ENCODE results near the gene PLXNA1.

Gene PLXNA1

GRCh38 chr3:126973814-126974213 lies 9.1 kb upstream of the PLXNA1 start:
- DNase-seq (no peak), ATAC-seq (ENCODE audit: insufficient read depth, low read depth) (no peak)
- Histone ChIP-seq H3K4me3 (ENCODE audit: low read depth in 1 of 2, low read length in 2 of 2) (no peak overlapping the region), H3K36me3 (ENCODE audit: insufficient read depth, low read length) (no peaks in the 10 kb centered on the region), H3K79me2 (ENCODE audit: insufficient read depth, low read length) (no peaks in the 10 kb centered on the region), H3K9me3 (ENCODE audit: insufficient read depth, low read length, severe bottlenecking) (peaks cover 18% of the 10 kb centered on the region), H3K4me1 (ENCODE audit: insufficient read depth, low read length) (no peaks in the 10 kb centered on the region), H3K27me3 (ENCODE audit: insufficient read depth, low read length, poor library complexity) (no peaks in the 10 kb centered on the region), H2AFZ (ENCODE audit: low read depth, low read length) (no peak overlapping the region), H3K4me2 (ENCODE audit: insufficient read depth, low read length) (no peak overlapping the region), H3K27ac (ENCODE audit: low read length) (no peak overlapping the region), H3K9ac (ENCODE audit: low read depth, low read length) (no peak overlapping the region), H4K20me1 (ENCODE audit: insufficient read depth, low read length) (no peaks in the 10 kb centered on the region)
- TF ChIP-seq, protein P1, sequence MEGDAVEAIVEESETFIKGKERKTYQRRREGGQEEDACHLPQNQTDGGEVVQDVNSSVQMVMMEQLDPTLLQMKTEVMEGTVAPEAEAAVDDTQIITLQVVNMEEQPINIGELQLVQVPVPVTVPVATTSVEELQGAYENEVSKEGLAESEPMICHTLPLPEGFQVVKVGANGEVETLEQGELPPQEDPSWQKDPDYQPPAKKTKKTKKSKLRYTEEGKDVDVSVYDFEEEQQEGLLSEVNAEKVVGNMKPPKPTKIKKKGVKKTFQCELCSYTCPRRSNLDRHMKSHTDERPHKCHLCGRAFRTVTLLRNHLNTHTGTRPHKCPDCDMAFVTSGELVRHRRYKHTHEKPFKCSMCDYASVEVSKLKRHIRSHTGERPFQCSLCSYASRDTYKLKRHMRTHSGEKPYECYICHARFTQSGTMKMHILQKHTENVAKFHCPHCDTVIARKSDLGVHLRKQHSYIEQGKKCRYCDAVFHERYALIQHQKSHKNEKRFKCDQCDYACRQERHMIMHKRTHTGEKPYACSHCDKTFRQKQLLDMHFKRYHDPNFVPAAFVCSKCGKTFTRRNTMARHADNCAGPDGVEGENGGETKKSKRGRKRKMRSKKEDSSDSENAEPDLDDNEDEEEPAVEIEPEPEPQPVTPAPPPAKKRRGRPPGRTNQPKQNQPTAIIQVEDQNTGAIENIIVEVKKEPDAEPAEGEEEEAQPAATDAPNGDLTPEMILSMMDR (IDR thresholded peaks at IDR 0.05; ENCODE audit: borderline replicate concordance, extremely low read depth, low read length, poor library complexity, severe bottlenecking) = no peak
- no peak for TF ChIP-seq EZH2 (IDR thresholded peaks at IDR 0.05; ENCODE audit: borderline replicate concordance, low read depth, low read length, severe bottlenecking)

DNA sequence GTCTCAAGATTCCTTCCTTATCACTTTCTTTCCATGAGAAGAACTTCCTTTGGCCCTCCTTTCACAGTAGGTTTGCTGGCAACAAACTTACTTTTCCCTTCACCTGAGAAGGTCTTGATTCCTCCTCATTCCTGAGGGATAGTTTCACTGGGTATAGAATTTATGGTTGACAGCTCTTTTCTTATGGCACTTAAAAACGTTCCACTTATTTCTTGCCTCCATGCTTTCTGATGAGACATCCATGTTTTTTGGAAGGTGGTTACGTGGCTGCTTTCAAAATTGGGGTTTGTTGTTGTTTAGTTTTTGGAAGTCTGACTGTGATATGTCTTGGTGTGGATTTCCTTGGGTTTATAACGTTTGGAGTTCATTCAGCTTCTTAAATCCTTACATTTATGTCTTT lies 8.2 kb upstream of the PLXNA1 start:
- Histone ChIP-seq H3K4me2 (ENCODE audit: insufficient read depth, low read length) (no peak overlapping the region), H3K27me3 (ENCODE audit: insufficient read depth, low read length, poor library complexity) (no peaks in the 10 kb centered on the region), H3K4me3 (ENCODE audit: low read depth in 1 of 2, low read length in 2 of 2) (no peak overlapping the region), H4K20me1 (ENCODE audit: insufficient read depth, low read length) (no peaks in the 10 kb centered on the region), H3K9ac (ENCODE audit: low read depth, low read length) (no peak overlapping the region), H2AFZ (ENCODE audit: low read depth, low read length) (no peak overlapping the region), H3K36me3 (ENCODE audit: insufficient read depth, low read length) (no peaks in the 10 kb centered on the region), H3K9me3 (ENCODE audit: insufficient read depth, low read length, severe bottlenecking) (peaks cover 18% of the 10 kb centered on the region), H3K4me1 (ENCODE audit: insufficient read depth, low read length) (no peaks in the 10 kb centered on the region), H3K79me2 (ENCODE audit: insufficient read depth, low read length) (no peaks in the 10 kb centered on the region), H3K27ac (ENCODE audit: low read length) (no peak overlapping the region)
- DNase-seq (no peak), ATAC-seq (ENCODE audit: insufficient read depth, low read depth) (no peak)
- TF ChIP-seq, protein P1 (IDR thresholded peaks at IDR 0.05; ENCODE audit: borderline replicate concordance, extremely low read depth, low read length, poor library complexity, severe bottlenecking) = no peak
- no peak for TF ChIP-seq EZH2 (IDR thresholded peaks at IDR 0.05; ENCODE audit: borderline replicate concordance, low read depth, low read length, severe bottlenecking)

DNA sequence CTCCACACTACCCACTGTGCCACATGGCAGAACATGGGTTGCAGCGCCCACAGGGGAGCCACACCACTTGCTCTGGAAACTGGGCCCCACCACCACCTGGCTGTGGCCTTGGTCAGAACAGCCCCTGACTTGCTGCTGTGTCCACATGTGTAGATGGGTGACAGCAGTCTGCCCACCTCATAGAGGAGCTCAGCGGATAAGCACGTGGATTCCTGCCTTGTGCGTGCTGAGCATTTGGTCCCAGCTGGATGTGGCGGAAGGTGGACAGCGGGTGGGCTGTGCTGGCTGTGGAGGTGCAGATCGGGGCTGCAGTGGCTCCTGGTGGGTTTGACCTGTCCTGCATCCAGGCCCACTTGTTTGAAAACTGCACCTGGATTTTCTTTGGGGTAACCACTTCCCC lies 6.0 kb upstream of the PLXNA1 start:
- Histone ChIP-seq H3K9me3 (ENCODE audit: insufficient read depth, low read length, severe bottlenecking) (peaks cover 18% of the 10 kb centered on the region), H3K4me3 (ENCODE audit: low read depth in 1 of 2, low read length in 2 of 2) (no peak overlapping the region), H3K9ac (ENCODE audit: low read depth, low read length) (no peak overlapping the region), H3K36me3 (ENCODE audit: insufficient read depth, low read length) (no peaks in the 10 kb centered on the region), H3K4me1 (ENCODE audit: insufficient read depth, low read length) (peaks cover 4% of the 10 kb centered on the region), H3K4me2 (ENCODE audit: insufficient read depth, low read length) (no peak overlapping the region), H2AFZ (ENCODE audit: low read depth, low read length) (no peak overlapping the region), H3K79me2 (ENCODE audit: insufficient read depth, low read length) (no peaks in the 10 kb centered on the region), H4K20me1 (ENCODE audit: insufficient read depth, low read length) (no peaks in the 10 kb centered on the region), H3K27ac (ENCODE audit: low read length) (no peak overlapping the region), H3K27me3 (ENCODE audit: insufficient read depth, low read length, poor library complexity) (peaks cover 7% of the 10 kb centered on the region)
- ATAC-seq (ENCODE audit: insufficient read depth, low read depth) = no peak
- no peak for DNase-seq
- TF ChIP-seq, protein P1 (IDR thresholded peaks at IDR 0.05; ENCODE audit: borderline replicate concordance, extremely low read depth, low read length, poor library complexity, severe bottlenecking) = no peak
- TF ChIP-seq EZH2 (IDR thresholded peaks at IDR 0.05; ENCODE audit: borderline replicate concordance, low read depth, low read length, severe bottlenecking) = no peak

- no peaks in the 10 kb centered on the region for H3K36me3 ChIP-seq (ENCODE audit: insufficient read depth, low read length)
- H3K79me2 ChIP-seq (ENCODE audit: insufficient read depth, low read length) = no peaks in the 10 kb centered on the region
- no peak overlapping the region for H3K4me3 ChIP-seq (ENCODE audit: low read depth in 1 of 2, low read length in 2 of 2)
- H4K20me1 ChIP-seq (ENCODE audit: insufficient read depth, low read length) = no peaks in the 10 kb centered on the region
- H3K27me3 ChIP-seq (ENCODE audit: insufficient read depth, low read length, poor library complexity) = peaks cover 7% of the 10 kb centered on the region
- H3K9me3 ChIP-seq (ENCODE audit: insufficient read depth, low read length, severe bottlenecking) = peaks cover 18% of the 10 kb centered on the region
- no peak overlapping the region for H3K27ac ChIP-seq (ENCODE audit: low read length)
- no peak overlapping the region for H2AFZ ChIP-seq (ENCODE audit: low read depth, low read length)
- no peak overlapping the region for H3K4me2 ChIP-seq (ENCODE audit: insufficient read depth, low read length)
- DNase-seq (no peak), ATAC-seq (ENCODE audit: insufficient read depth, low read depth) (no peak)
- H3K9ac ChIP-seq (ENCODE audit: low read depth, low read length) = no peak overlapping the region
- peaks cover 12% of the 10 kb centered on the region for H3K4me1 ChIP-seq (ENCODE audit: insufficient read depth, low read length)
- no peak for TF ChIP-seq EZH2 (IDR thresholded peaks at IDR 0.05; ENCODE audit: borderline replicate concordance, low read depth, low read length, severe bottlenecking)
- TF ChIP-seq, protein P1 (IDR thresholded peaks at IDR 0.05; ENCODE audit: borderline replicate concordance, extremely low read depth, low read length, poor library complexity, severe bottlenecking) = no peak
Observed at GRCh38 chr3:126977821-126978220, 5.1 kb upstream of the PLXNA1 start.

Data from DND-41 (cell line).